HepG2 (cell line): ENCODE data around the gene PLXNC1. TPM values are rescaled to one million over a fixed set of nuclear protein-coding genes. Genes with fewer than 3 reads are reported as not detected.

Source experiments
- ATAC-seq: fragments of 200-7000 bp; cut with Tn5 transposase; 3 replicates; pipeline ENCODE4 v1.9.1; 2020; ENCODE audit warnings: mild to moderate bottlenecking, moderate library complexity
- BruUV-seq: library from RNA; stranded (reverse); fragments of 400-500 nt; replicated peaks from 2 replicates; lab custom pipeline; 2021; lab: Mats Ljungman, UMichigan
- CTCF ChIA-PET: fragments of 300-600 bp; formaldehyde crosslinking; extraction: SDS; loops from one replicate; lab custom pipeline; 2021; ENCODE audit warnings: low total read pairs, inconsistent platforms, low intra/inter-chr PET ratio; lab: Yijun Ruan, JAX
- POLR2A ChIA-PET: fragments of 350-600 bp; sonication (Branson Sonifier 250); formaldehyde crosslinking; loops from one replicate; lab custom pipeline; 2020; ENCODE audit warnings: antibody characterized with exemption, inconsistent platforms; lab: Yijun Ruan, JAX
- DNase-seq: peaks from one replicate; pipeline ENCODE4 v3.0.0-alpha.2; 2015; ENCODE audit warnings: low spot score
- FAIRE-seq: peaks from 3 replicates; lab custom pipeline; 2011; peaks lifted over from hg19 to GRCh38; lab: Jason Lieb, UNC
- H2AFZ ChIP-seq: one replicate; pipeline ENCODE4 v1.6.1; 2011; ENCODE audit warnings: low read length, inconsistent platforms
- H3K27ac ChIP-seq: fragments of 300-600 bp; 3 replicates; pipeline ENCODE4 v1.8.0; 2011; ENCODE audit warnings: mixed run types, mild to moderate bottlenecking, mixed read lengths, low read length, inconsistent platforms; ENCODE audit not compliant: insufficient read depth; ENCODE audit errors: extremely low read length
- H3K27me3 ChIP-seq, 2 experiments: fragments of 200-600 bp in 1 of 2; 2 replicates in 1 of 2; 3 replicates in 1 of 2; pipeline versions ENCODE4 v1.6.0 to v1.8.0; 2011; ENCODE audit warnings: low read length in 2 of 2, mild to moderate bottlenecking in 2 of 2, moderate library complexity in 2 of 2, inconsistent platforms in 1 of 2; ENCODE audit not compliant: insufficient read depth in 2 of 2, control insufficient read depth in 1 of 2
- H3K36me3 ChIP-seq, 2 experiments: fragments of 200-600 bp in 1 of 2; replicated peaks in 1 of 2; 2 replicates in 1 of 2; 3 replicates in 1 of 2; pipeline versions ENCODE4 v1.5.1 to v1.8.0; 2011; ENCODE audit warnings: low read length in 2 of 2, inconsistent platforms in 1 of 2; ENCODE audit not compliant: insufficient read depth in 2 of 2, control insufficient read depth in 1 of 2
- H3K4me1 ChIP-seq: 2 replicates; pipeline ENCODE4 v1.5.1; 2012; ENCODE audit warnings: low read length, inconsistent platforms; ENCODE audit not compliant: insufficient read depth
- H3K4me2 ChIP-seq: 2 replicates; pipeline ENCODE4 v1.6.0; 2011; ENCODE audit warnings: low read depth, low read length, inconsistent platforms
- H3K4me3 ChIP-seq, 3 experiments: fragments of 200-600 bp in 1 of 3; sonication (generic), shearing (Covaris generic) in 1 of 3; replicated peaks in 1 of 3; 2 replicates each; pipeline ENCODE4 v1.5.1; 2011 to 2016; ENCODE audit warnings: low read length in 3 of 3, inconsistent platforms in 2 of 3, low read depth in 2 of 3, mild to moderate bottlenecking in 2 of 3, control low read depth in 1 of 3, mixed read lengths in 1 of 3; ENCODE audit not compliant: insufficient read depth in 1 of 3
- H3K79me2 ChIP-seq: one replicate; pipeline ENCODE4 v1.6.1; 2011; ENCODE audit warnings: low read length, inconsistent platforms; ENCODE audit not compliant: insufficient read depth
- H3K9ac ChIP-seq: 2 replicates; pipeline ENCODE4 v1.6.0; 2011; ENCODE audit warnings: mild to moderate bottlenecking, low read depth, low read length, inconsistent platforms; ENCODE audit not compliant: insufficient read depth
- H3K9me3 ChIP-seq: 2 replicates; pipeline ENCODE4 v1.5.1; 2012; ENCODE audit warnings: mild to moderate bottlenecking, low read length
- H4K20me1 ChIP-seq: 2 replicates; pipeline ENCODE4 v1.6.0; 2011; ENCODE audit warnings: inconsistent platforms, mild to moderate bottlenecking, low read length, moderate library complexity; ENCODE audit not compliant: insufficient read depth
- ATF7-NPFF ChIP-seq: sonication (generic); formaldehyde crosslinking; IDR thresholded peaks from 2 replicates; pipeline ENCODE4 v1.8.1; 2023; ENCODE audit warnings: mild to moderate bottlenecking, low read depth, missing genetic modification reagents, moderate library complexity
- ATM ChIP-seq: fragments of 450-650 bp; IDR thresholded peaks from 2 replicates; pipeline ENCODE4 v1.7.1; 2017; ENCODE audit warnings: mild to moderate bottlenecking, borderline replicate concordance
- DZIP1 ChIP-seq: sonication (generic); formaldehyde crosslinking; IDR thresholded peaks from 2 replicates; pipeline ENCODE4 v1.5.0; 2020; ENCODE audit warnings: mild to moderate bottlenecking, missing genetic modification reagents
- HCFC1 ChIP-seq: fragments of 150-350 bp; IDR thresholded peaks from 2 replicates; pipeline ENCODE4 v1.6.1; 2014; ENCODE audit warnings: low read depth, low read length
- HDAC1 ChIP-seq: sonication (generic); formaldehyde crosslinking; IDR thresholded peaks from 2 replicates; pipeline ENCODE4 v1.5.1; 2020; ENCODE audit warnings: mild to moderate bottlenecking, missing genetic modification reagents
- HOXA7 ChIP-seq: sonication (generic); formaldehyde crosslinking; IDR thresholded peaks from 2 replicates; pipeline ENCODE4 v1.8.1; 2022; ENCODE audit warnings: mild to moderate bottlenecking, missing genetic modification reagents, moderate library complexity
- PREB ChIP-seq: sonication (generic); formaldehyde crosslinking; IDR thresholded peaks from 2 replicates; pipeline ENCODE4 v1.4.0; 2020; ENCODE audit warnings: missing genetic modification reagents
- SMAD9 ChIP-seq: sonication (generic); formaldehyde crosslinking; IDR thresholded peaks from 2 replicates; pipeline ENCODE4 v1.5.1; 2020; ENCODE audit warnings: mild to moderate bottlenecking, missing genetic modification reagents
- THYN1 ChIP-seq: sonication (generic); formaldehyde crosslinking; IDR thresholded peaks from 2 replicates; pipeline ENCODE4 v1.8.1; 2023; ENCODE audit warnings: low read depth, mild to moderate bottlenecking, moderate library complexity, missing genetic modification reagents, borderline replicate concordance
- ZMYM3 ChIP-seq: sonication (generic); formaldehyde crosslinking; IDR thresholded peaks from 2 replicates; pipeline ENCODE4 v1.5.1; 2020; ENCODE audit warnings: mild to moderate bottlenecking, missing genetic modification reagents
- WGBS: methylation state at CpG from one replicate; pipeline ENCODE4 v1.1.6; 2017; ENCODE audit warnings: low lambda C conversion rate; 5-methylcytosine and 5-hydroxymethylcytosine counted together
- in situ Hi-C: cut with HindIII; loops from 2 replicates; pipeline ENCODE4 v1.10.0; 2017; ENCODE audit warnings: low pct_unique_long_range_greater_than_20kb; ENCODE audit not compliant: extremely low pct_ligation_motif_present
- intact Hi-C: fragments of 100-400 bp; cut with micrococcal nuclease; formaldehyde crosslinking; loops from one replicate; pipeline ENCODE4 v1.10.0; 2022; ENCODE audit not compliant: unreplicated experiment
- polyA plus RNA-seq, 8 experiments: library from polyadenylated mRNA; depleted of rRNA in 3 of 8; stranded (reverse) in 7 of 8; unstranded in 1 of 8; fragments of >200 nt; fragmentation: Illumina TruSeq in 4 of 8; extraction: Trizol in 4 of 8; gene quantifications; 2 replicates each; pipeline versions ENCODE4 v1.2.1 to v1.2.3, GENCODE V29; 2011 to 2016; ENCODE audit warnings: low read depth in 4 of 8, missing spikeins in 1 of 8, mixed read lengths in 1 of 8; ENCODE audit not compliant: insufficient read depth in 1 of 8
- total RNA-seq, 5 experiments: library from RNA; depleted of rRNA; stranded (reverse); fragments of >200 nt; fragmentation: Illumina TruSeq; extraction: Trizol; gene quantifications; 2 replicates each; pipeline ENCODE4 v1.2.3, GENCODE V29; 2016; ENCODE audit warnings: low read depth in 1 of 5

PLXNC1 gene
- total and polyA plus RNA-seq, 2 of the 13 experiments (the other 11 are each of a cell fraction or from before 2014, with no cell fraction given), result 6.6 to 11.2 TPM

DNA sequence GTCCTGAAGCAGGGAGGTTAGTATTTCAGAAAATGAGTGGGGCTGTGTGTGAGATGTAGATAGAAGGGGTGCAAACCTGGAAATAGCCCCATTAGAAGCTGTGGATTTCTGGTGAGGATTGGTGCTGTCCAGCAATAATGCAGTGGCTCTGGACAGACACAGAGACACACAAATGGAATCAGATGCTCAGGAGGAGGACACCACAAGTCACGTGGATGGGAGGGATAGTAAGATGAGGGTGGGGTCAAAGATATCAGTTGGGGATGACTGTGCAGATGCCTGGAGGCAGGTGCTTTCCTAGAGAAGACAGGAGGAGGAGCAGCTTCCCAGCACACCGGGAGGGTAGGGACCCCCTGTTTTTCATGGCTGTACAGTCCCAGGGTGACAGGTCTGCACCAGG lies 136.5 kb downstream of the PLXNC1 start:
- BruUV-seq, result no TSS peak
- Histone ChIP-seq H3K27ac (no peak overlapping the region), H3K79me2 (no peaks in the 10 kb centered on the region), H3K4me2 (no peak overlapping the region), H4K20me1 (no peaks in the 10 kb centered on the region), H3K4me3 (no peak overlapping the region), H3K4me1 (no peaks in the 10 kb centered on the region), H3K9me3 (no peaks in the 10 kb centered on the region), H3K36me3 (peaks cover 7 to 30% of the 10 kb centered on the region in 2 experiments), H2AFZ (no peak overlapping the region), H3K9ac (no peak overlapping the region), H3K27me3 (no peaks in the 10 kb centered on the region)
- POLR2A ChIA-PET, result no interaction called here
- intact Hi-C loops, result no loop called here
- ATAC-seq (no peak), DNase-seq (no peak)
- WGBS, result 87% methylated on average over 1 of the region's 2 CpGs
- CTCF ChIA-PET, result no interaction called here
- in situ Hi-C loops, result no loop called here
- TF ChIP-seq HCFC1, result no peak
- TF ChIP-seq PREB (CRISPR knock-in tag), result no peak
- TF ChIP-seq ATM, result no peak
- TF ChIP-seq SMAD9 (CRISPR knock-in tag), result no peak
- TF ChIP-seq THYN1 (CRISPR knock-in tag), result no peak
- TF ChIP-seq DZIP1 (CRISPR knock-in tag), result no peak
- no peak for TF ChIP-seq HOXA7 (CRISPR knock-in tag)
- no peak for TF ChIP-seq ZMYM3 (CRISPR knock-in tag)
- TF ChIP-seq ATF7-NPFF (CRISPR knock-in tag), result no peak
- no peak for TF ChIP-seq HDAC1 (CRISPR knock-in tag)
- TF ChIP-seq, all 625 proteins: peak for 0
- FAIRE-seq, result no peak
